GM21723 (cell line): ENCODE measurements around the gene NDUFB1.
A peak's percentile ranks its signal among the peaks of the same experiment; 100 is the strongest.

Experiments used
- ATAC-seq: cut with Tn5 transposase; IDR thresholded peaks from one replicate; pipeline ENCODE4 v1.9.1; 2021; ENCODE audit warnings: mild to moderate bottlenecking, moderate library complexity; ENCODE audit not compliant: unreplicated experiment

NDUFB1 gene

GRCh38 chr14:92121670-92122350 lies at the start of gene NDUFB1, which contains the start of gene CPSF2:
Gene NDUFB1, minus strand, starts transcription at chr14:92121706. Its CDS starts 4,069 bp downstream, at chr14:92117637.
Gene CPSF2, plus strand, starts transcription at chr14:92121969. Its CDS starts 9,016 bp downstream, at chr14:92130985.
- ATAC-seq = peak; percentile 92

GRCh38 chr14:92164958-92165357 lies 43.5 kb upstream of the NDUFB1 start:
- ATAC-seq = no peak

DNA sequence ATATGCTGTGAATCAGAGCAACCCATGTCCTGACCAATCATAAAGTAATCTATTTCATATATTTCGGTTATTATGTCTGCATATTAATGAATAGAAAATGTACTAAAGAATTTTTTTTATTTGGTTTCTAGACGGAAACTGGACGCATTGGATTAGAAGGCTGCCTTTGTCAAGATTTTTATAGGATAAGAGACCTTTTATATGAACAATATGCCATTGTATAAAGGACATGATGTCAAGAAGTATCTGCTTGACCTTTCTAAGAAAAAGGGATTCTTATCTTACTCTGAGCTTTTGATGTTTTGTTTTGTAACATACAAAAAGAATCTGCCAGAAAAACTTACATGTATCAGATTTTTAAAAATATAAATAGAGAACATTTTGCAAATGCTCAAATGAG lies 40.0 kb upstream of the NDUFB1 start:
- no peak for ATAC-seq

GRCh38 chr14:92160619-92161018 lies 39.1 kb upstream of the NDUFB1 start:
- ATAC-seq = no peak

DNA sequence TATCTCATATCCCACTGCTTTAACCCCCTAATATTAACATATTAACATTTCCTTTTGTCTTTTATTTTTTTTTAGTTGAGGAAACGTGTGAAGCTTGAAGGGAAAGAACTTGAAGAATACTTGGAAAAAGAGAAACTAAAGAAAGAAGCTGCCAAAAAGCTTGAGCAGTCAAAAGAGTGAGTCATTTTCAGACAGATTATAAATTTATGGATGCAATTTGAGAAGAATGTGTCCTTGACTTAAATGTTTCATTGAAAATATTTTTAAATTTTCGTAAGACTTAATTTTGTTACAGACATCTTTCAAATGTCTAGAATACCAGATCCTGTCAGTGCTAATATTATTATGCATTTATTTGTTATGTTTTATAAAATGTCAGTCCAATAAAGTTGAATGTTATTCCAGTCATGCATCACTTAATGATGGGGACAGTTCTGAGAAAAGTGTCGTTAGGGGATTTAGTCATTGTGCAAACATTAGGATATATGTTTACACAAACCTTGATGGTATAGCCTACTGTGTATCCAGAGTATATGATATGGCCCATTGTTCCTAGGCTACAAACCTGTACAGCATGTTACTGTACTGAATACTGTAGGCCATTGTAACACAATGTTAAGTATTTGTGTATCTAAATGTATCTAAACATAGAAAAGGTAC lies 32.9 kb upstream of the NDUFB1 start:
- no peak for ATAC-seq

DNA sequence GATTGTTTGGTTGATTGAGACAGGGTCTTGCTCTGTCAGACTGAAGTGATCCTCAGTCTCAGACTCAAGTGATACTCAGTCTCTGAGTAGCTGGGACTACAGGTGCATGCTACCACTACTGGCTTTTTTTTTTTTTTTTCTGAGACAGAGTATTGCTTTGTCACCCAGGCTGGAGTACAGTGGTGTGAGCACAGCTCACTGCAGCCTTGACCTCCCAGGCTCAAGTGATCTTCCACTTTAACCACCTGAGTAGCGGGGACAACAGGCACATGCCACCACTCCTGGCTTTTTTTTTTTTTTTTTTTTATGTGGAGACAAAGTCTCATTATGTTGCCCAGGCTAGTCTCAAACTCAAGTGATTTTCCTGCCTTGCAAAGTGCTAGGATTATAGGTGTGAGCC lies 32.1 kb upstream of the NDUFB1 start:
- no peak for ATAC-seq

DNA sequence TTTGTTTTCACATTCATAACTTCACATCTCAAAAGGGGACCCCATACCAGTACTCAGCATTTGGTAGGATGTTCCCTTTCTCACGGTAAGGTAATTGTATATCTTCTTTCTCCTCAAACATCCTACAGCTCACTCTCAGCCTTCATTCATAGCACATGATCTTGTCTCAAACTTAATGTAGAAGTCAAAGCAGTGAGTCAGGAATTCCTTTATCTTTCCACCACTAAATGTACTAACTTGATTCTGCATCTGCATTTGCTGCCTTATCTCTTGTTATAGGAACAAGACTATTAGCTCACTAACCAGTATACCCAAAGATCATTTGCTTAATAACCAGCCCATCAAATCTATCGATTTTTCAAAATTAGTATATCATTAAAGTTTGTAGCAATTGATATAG lies 23.2 kb upstream of the NDUFB1 start:
- ATAC-seq = no peak

GRCh38 chr14:92143962-92144361 lies 22.5 kb upstream of the NDUFB1 start:
- no peak for ATAC-seq

- no peak for ATAC-seq
These were observed 21.8 kb upstream of the NDUFB1 start for GRCh38 chr14:92143309-92143708.

DNA sequence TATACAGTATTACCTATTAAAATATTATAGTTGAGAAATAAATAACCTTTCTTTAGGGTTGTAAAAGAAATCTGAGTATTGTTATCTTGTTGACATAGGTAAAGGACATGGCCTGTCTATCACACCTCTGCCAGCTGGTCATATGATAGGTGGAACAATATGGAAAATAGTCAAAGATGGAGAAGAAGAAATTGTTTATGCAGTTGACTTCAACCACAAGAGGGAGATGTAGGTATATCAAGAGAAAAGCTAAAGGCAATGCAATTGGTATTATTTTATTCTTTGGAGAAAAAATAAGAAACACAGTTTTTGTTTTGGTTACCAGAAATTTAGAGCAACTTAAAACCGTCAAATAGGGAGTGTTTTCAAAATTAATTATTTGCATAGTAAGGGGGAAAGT lies 13.8 kb upstream of the NDUFB1 start:
- no peak for ATAC-seq

DNA sequence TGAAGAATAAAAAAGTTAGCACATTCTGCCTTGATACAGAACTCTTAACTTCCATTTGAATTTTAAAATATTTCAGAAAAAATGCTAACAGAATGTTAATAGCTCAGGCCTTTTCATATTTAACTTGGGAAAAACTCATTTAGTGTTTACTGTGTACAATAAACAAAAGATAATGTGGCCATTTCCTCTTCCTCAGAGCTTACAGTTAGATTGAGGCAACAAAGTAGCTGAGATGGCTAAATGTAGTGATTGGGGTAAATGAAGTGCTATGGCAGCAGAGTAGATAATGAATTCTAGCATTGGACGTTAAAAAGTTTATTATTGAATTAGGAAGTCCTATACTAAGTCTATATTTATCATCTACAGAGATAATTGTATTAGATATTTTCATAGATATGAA lies 12.9 kb upstream of the NDUFB1 start:
- no peak for ATAC-seq

DNA sequence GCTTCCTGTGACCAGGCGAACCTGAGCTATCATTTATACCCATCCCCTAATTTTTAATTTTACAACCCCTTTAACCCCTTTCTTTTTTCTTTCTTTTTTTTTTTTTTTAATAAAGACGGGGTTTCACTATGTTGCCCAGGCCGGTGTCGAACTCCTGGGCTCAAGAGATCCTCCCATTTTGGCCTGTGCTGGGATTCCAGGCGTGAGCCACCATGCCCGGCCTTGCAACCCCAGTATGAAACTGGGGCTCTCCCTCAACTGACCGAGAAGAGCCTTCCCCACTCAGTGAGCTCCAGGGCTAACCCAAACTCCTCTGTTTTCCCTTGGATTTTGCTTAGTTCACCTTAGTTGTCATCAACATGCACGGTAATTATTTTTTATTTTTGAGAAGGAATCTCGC lies 1.3 kb upstream of the NDUFB1 start:
- no peak for ATAC-seq

DNA sequence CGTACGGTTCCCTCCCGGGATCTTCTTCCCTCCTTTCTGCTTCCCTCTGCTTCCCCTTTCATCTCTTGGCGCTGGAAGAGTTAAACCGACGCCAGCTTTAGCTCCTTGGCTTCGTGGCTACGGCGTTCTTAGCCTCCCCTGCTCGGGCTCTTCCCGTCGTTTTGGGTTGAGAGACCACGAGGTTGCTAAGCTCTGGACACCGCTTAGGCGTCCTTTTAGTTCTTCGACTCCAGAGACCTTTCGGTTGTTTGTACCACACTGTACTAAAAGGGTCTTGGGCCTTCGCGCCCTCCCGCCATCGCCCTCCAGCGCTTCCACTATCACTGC lies 808 bp upstream of the NDUFB1 start:
- peak; percentile 20 for ATAC-seq

DNA sequence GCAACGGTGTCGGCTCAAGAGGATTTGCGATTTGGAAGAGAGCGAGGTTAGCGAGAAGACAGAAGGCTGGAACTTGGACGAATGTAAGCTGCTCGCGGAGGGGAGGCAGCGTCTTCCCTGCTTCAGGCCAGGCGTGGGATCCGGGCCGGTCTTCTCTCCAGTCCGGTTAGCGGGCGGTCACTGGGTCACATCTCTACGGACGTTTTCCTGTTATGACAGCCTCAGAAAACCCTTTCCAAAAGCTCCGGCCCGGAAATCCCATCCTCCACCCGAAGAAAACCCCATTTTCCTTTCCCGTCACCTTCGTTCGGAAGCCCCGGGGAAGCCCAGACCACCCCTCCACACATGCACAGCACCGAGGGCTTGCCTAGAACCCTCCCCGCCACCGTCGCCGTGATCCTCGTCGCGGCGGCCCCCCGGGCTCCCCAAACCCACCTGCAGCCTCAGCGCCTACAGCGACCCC lies 268 bp downstream of the NDUFB1 start:
- peak; percentile 16 for ATAC-seq

GRCh38 chr14:92109490-92109889 lies 12.0 kb downstream of the NDUFB1 start:
- ATAC-seq = no peak

DNA sequence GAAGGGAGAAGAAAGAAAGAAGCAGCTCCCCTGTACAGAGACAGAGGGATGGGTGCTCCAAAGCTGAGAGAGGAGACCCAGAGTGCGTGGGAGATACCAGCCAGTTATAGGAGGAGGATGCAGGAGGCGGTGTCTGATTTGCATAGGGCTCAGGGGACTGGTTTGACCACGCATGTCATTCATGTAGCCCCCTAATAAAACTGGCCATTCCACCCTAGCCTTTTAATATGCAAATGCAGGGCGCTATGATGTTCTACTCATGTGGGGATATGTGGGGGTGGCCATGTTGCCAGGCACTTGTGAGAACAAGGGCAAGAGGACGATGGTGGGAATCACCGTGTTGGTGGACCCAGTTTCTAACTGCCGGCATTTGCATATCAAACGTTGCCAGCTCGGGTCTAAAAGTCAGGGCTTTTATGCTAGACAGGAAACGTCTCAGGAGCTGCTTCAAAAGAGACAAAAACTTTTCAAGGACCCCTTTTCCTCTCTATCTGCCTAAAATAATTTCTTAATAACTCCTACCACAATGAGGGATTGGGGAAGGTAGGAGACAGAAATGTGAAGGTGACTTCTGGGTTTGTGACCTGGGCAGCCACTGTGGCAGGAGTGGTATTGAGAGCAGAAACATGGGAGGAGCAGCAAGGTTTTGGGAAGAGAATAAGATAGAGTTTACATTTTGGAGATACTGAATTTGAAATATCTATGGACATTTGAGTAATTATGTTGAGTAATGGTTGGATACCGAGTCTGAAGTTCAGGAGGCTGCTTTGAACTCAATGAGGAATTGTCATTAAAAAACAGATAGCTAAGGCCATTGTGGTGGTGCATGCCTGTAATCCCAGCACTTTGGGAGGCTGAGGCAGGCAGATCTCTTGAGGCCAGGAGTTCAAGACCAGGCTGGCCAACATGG lies 12.9 kb downstream of the NDUFB1 start:
- ATAC-seq = no peak

DNA sequence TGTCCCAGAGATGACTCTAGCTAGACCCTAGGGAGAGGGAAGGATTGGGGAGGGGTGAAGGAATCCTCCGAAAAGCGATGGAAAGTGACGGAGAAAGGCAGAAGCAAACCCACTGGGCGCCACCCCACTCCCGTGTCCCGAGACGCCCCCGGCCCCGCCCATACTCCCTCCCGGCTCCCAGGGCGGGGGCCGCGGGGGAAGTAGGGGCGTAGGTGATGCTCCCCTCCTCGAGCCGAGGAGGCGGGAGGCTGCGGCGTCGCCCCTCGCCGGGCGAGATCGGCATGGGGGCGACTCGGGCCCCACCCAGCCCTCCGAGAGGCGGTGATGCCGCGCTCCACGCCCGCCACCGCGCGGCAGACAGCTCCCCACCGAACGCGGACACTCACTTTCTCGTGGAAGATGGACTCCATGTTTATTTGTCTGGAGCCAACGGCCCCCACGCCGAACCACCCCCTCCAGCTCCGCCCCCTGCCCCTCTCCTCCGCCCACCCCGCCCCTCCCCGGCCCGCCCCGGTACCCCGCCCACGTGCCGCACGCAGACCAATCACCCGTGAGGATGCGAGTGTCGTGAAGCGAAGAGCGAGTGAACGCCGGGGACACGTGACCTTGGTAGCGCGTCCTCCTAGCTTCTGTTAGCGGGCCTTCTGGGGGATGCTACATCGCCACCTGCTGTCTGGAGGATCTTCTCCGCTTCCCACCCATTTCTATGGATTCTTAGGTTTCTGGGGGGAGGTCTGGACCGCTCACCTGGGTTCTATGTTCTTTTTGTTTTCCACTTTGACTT lies 15.2 kb downstream of the NDUFB1 start, which contains the start of gene ATXN3:
Gene ATXN3 (minus strand): TSS at position 440 of the 784 bp plus-strand sequence. CDS start 30 bp downstream, at position 410.
- ATAC-seq = peak; percentile 83

- ATAC-seq = peak; percentile 31
These were observed 15.7 kb downstream of the NDUFB1 start for GRCh38 chr14:92105893-92106142.

- ATAC-seq = no peak
These were observed 16.2 kb downstream of the NDUFB1 start for GRCh38 chr14:92105073-92105892.

- ATAC-seq = no peak
These were observed 18.0 kb downstream of the NDUFB1 start for GRCh38 chr14:92103363-92103989.
